Osteoblast (primary cell): ENCODE data around the gene ANKRD16. TPM values are rescaled to one million over a fixed set of nuclear protein-coding genes. Genes with fewer than 3 reads are reported as not detected.

Source experiments
- DNase-seq: peaks from one replicate; pipeline ENCODE4 v3.0.0; 2011; ENCODE audit warnings: low spot score, mixed read lengths; ENCODE audit not compliant: insufficient read length; ENCODE audit errors: missing footprints
- H2AFZ ChIP-seq: 2 replicates; pipeline ENCODE4 v1.6.0; 2011; ENCODE audit warnings: mild to moderate bottlenecking, low read length
- H3K27ac ChIP-seq: 2 replicates; pipeline ENCODE4 v1.5.1; 2011; ENCODE audit warnings: mild to moderate bottlenecking, low read depth, low read length, moderate library complexity
- H3K27me3 ChIP-seq: 2 replicates; pipeline ENCODE4 v1.6.0; 2012; ENCODE audit warnings: mild to moderate bottlenecking, control low read depth, inconsistent platforms, low read length, moderate library complexity; ENCODE audit not compliant: insufficient read depth
- H3K36me3 ChIP-seq: 2 replicates; pipeline ENCODE4 v1.5.1; 2011; ENCODE audit warnings: mild to moderate bottlenecking, low read length, control low read depth, moderate library complexity; ENCODE audit not compliant: insufficient read depth
- H3K4me1 ChIP-seq: 2 replicates; pipeline ENCODE4 v1.5.1; 2011; ENCODE audit warnings: mild to moderate bottlenecking, low read length, control low read depth, moderate library complexity; ENCODE audit not compliant: insufficient read depth
- H3K4me2 ChIP-seq: 2 replicates; pipeline ENCODE4 v1.6.0; 2011; ENCODE audit warnings: mild to moderate bottlenecking, low read length; ENCODE audit not compliant: insufficient read depth
- H3K4me3 ChIP-seq: fragments of 200-600 bp; sonication (generic); 3 replicates; pipeline ENCODE4 v1.5.1; 2012; ENCODE audit warnings: mild to moderate bottlenecking, low read length, inconsistent platforms; ENCODE audit not compliant: insufficient read depth
- H3K79me2 ChIP-seq: 2 replicates; pipeline ENCODE4 v1.6.0; 2012; ENCODE audit warnings: mild to moderate bottlenecking, low read length, control low read depth, inconsistent platforms; ENCODE audit not compliant: insufficient read depth
- H3K9me3 ChIP-seq: 2 replicates; pipeline ENCODE4 v1.5.1; 2011; ENCODE audit warnings: low read depth, low read length, control low read depth
- H4K20me1 ChIP-seq: 2 replicates; pipeline ENCODE4 v1.6.0; 2012; ENCODE audit warnings: mild to moderate bottlenecking, low read length, control low read depth; ENCODE audit not compliant: insufficient read depth
- total RNA-seq: library from RNA; depleted of rRNA; stranded (reverse); fragments of >200 nt; gene quantifications from 2 replicates; pipeline ENCODE4 v1.2.3, GENCODE V29; 2012
- TF ChIP-seq, protein P1 (sequence below): IDR thresholded peaks from 2 replicates; pipeline ENCODE4 v1.5.1; 2011; ENCODE audit warnings: mild to moderate bottlenecking, low read depth, low read length, moderate library complexity; ENCODE audit errors: extremely low read depth

The ANKRD16 gene
- total RNA-seq, 1 donor: 7.2 TPM

DNA sequence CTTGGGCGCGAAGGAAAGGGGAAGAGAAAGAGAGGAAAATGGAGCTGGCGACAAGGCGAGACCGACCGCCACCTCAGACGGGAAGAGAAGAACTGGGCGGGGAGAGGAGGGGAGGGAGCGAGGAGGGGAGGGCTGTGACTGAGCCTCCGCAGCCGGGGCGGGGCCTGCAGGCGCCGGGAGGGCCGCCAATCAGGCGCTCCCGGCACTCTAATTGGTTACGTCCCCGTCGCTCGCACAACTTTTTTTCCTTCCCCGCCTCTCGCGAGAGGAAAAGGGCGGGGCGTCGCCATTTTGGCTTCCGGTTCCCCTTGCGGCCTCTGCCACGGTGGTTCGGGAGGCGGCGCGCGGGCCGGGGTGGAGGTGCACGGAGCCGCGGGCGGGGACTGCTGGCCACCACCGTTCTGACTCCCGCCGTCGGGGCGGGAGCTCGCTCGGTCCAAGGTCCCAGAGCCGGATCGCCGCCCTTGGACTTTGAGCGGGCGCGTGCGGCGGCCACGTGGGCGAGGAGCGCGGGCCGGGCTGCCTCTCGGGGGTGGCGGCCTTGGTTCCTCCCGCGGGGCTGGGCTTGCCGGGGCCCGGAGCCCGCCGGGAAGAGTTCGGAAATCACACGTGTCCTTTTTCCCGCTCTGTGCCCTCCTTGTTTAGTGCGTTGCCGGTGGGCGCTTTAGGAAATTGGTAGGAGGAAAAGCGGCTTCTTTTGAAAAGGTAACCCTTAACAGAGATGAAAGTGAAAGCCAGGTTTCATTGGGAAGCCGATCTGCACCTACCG, 76.2 kb downstream of the ANKRD16 start, which contains the start of gene GDI2:
Gene GDI2, minus strand, starts transcription at position 94 of the 769 bp plus-strand sequence. CDS start 176 bp downstream, outside the sequence.
- peaks cover 55% of the 10 kb centered on the region for H3K79me2 ChIP-seq
- H2AFZ ChIP-seq: peak within 1 kb of the TSS; percentile 91
- no peaks in the 10 kb centered on the region for H3K9me3 ChIP-seq
- peaks cover 34% of the 10 kb centered on the region for H3K4me1 ChIP-seq
- peak; percentile 99 for DNase-seq
- H4K20me1 ChIP-seq: peaks cover 39% of the 10 kb centered on the region
- H3K36me3 ChIP-seq: no peaks in the 10 kb centered on the region
- TF ChIP-seq, protein P1, sequence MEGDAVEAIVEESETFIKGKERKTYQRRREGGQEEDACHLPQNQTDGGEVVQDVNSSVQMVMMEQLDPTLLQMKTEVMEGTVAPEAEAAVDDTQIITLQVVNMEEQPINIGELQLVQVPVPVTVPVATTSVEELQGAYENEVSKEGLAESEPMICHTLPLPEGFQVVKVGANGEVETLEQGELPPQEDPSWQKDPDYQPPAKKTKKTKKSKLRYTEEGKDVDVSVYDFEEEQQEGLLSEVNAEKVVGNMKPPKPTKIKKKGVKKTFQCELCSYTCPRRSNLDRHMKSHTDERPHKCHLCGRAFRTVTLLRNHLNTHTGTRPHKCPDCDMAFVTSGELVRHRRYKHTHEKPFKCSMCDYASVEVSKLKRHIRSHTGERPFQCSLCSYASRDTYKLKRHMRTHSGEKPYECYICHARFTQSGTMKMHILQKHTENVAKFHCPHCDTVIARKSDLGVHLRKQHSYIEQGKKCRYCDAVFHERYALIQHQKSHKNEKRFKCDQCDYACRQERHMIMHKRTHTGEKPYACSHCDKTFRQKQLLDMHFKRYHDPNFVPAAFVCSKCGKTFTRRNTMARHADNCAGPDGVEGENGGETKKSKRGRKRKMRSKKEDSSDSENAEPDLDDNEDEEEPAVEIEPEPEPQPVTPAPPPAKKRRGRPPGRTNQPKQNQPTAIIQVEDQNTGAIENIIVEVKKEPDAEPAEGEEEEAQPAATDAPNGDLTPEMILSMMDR: no peak
- peak within 1 kb of the TSS; percentile 98 for H3K4me3 ChIP-seq
- H3K4me2 ChIP-seq: peak within 1 kb of the TSS; percentile 95
- H3K27ac ChIP-seq: peak within 1 kb of the TSS; percentile 88
- no peaks in the 10 kb centered on the region for H3K27me3 ChIP-seq

DNA sequence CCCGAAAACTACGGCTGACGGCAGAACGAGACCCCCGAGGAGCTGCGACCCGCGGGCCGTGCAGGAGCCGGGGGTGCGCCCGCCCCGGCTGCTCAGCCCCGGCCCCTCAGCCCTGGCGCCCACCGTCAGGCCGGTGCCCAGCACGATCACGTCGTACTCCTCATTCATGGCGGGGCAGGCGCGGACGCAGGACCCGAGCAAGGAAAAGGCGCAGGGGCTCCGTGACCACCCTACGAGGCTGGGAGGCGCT, 76.7 kb downstream of the ANKRD16 start:
- Histone ChIP-seq H3K79me2 (peaks cover 60% of the 10 kb centered on the region), H3K4me1 (peaks cover 34% of the 10 kb centered on the region), H3K4me2 (peak overlapping the region; percentile 90), H3K36me3 (no peaks in the 10 kb centered on the region), H3K27ac (peak overlapping the region; percentile 88), H4K20me1 (peaks cover 43% of the 10 kb centered on the region), H2AFZ (peak overlapping the region; percentile 90), H3K4me3 (peak overlapping the region; percentile 98), H3K9me3 (no peaks in the 10 kb centered on the region), H3K27me3 (no peaks in the 10 kb centered on the region)
- TF ChIP-seq, protein P1: no peak
- peak; percentile 76 for DNase-seq

GRCh38 chr10:5812283-5813090, 77.2 kb downstream of the ANKRD16 start:
- Histone ChIP-seq H3K9me3 (no peaks in the 10 kb centered on the region), H3K4me1 (peaks cover 36% of the 10 kb centered on the region), H4K20me1 (peaks cover 48% of the 10 kb centered on the region), H3K27me3 (no peaks in the 10 kb centered on the region), H2AFZ (peak overlapping the region; percentile 5), H3K4me3 (peak overlapping the region; percentile 98), H3K36me3 (no peaks in the 10 kb centered on the region), H3K4me2 (peak overlapping the region; percentile 90), H3K27ac (peak overlapping the region; percentile 88), H3K79me2 (peaks cover 65% of the 10 kb centered on the region)
- no peak for DNase-seq
- TF ChIP-seq, protein P1: no peak

Other genes starting within 250 kb of the ANKRD16 start
- 14.8 and 16.2 TPM in 2 replicates for gene ASB13, start 223.3 kb downstream of the ANKRD16 start, total RNA-seq
- gene TASOR2, start 205.1 kb downstream of the ANKRD16 start, total RNA-seq: 92.8 and 97.4 TPM in 2 replicates
- gene GDI2, start 76.5 kb downstream of the ANKRD16 start, total RNA-seq: 684 and 730 TPM in 2 replicates
- 80.2 and 93.7 TPM in 2 replicates for gene FBH1, start 350 bp upstream of the ANKRD16 start, total RNA-seq
- 1.1 and 1.2 TPM in 2 replicates for gene IL15RA, start 87.7 kb upstream of the ANKRD16 start, total RNA-seq
- not detected in 2 replicates for gene IL2RA, start 172.5 kb upstream of the ANKRD16 start, total RNA-seq
- gene RBM17, start 199.1 kb upstream of the ANKRD16 start, total RNA-seq: 29.3 and 31.8 TPM in 2 replicates